NCI-H128 (cell line): Measurements from ENCODE around the gene CCR3.

Experiments
- DNase-seq: peaks from one replicate; lab custom pipeline; 2025; ENCODE audit not compliant: unreplicated experiment; lab: John Stamatoyannopoulos, UW

The CCR3 gene

DNA sequence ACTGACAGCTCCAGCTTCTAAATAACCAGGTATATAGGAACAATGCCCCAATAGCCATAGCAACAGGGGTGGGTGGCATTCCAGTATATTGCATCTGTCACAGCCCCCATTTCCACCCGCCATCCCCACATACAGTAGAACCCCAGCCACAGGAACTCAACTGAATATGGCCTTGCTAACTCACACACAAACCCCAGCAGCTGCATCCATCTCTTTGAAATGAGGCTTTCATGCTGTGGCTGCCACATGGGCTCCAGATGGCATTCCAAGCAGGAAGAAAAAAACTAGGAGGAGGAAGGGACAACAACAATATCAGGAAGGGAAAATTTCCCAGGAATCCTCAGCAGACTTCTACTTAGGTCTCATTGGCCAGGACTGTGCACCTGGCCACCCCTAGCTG is 54.6 kb downstream of the CCR3 start:
- no peak for DNase-seq

DNA sequence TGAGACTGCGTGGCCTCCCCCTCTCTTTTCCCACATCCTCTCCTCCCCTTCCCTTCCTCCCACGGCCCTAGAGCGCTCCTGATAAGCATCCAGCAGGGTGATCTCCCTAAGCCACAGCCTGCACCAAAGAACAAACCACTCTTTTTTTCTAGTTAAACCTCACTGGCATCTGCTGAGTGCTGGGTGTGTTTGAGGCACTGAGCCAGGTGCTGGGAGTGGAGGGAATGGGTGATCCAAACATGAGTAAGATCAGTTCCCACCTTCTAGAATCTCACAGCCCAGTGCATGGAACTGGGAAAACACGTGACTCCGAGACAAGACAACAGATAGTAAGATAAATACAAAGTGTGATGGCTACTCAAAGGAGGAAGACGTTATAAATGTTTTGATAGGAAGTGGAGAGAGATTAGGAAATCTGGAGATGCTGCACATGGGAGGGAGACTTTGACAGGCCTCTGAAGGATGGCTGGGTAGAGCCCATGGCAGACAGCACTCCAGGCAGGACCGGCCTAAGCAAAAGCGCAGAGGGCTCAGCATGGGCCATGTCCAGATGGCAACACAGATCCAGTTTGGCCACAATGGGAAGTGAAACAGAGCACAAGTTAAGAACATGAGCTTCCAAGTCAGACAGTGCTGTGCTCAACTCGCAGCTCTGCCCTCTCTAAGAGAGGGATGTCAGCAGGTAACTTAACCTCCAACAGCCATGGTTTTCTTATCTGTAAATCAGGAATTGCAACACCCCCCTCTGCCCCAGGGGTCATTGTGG is 55.6 kb downstream of the CCR3 start:
- no peak for DNase-seq

DNA sequence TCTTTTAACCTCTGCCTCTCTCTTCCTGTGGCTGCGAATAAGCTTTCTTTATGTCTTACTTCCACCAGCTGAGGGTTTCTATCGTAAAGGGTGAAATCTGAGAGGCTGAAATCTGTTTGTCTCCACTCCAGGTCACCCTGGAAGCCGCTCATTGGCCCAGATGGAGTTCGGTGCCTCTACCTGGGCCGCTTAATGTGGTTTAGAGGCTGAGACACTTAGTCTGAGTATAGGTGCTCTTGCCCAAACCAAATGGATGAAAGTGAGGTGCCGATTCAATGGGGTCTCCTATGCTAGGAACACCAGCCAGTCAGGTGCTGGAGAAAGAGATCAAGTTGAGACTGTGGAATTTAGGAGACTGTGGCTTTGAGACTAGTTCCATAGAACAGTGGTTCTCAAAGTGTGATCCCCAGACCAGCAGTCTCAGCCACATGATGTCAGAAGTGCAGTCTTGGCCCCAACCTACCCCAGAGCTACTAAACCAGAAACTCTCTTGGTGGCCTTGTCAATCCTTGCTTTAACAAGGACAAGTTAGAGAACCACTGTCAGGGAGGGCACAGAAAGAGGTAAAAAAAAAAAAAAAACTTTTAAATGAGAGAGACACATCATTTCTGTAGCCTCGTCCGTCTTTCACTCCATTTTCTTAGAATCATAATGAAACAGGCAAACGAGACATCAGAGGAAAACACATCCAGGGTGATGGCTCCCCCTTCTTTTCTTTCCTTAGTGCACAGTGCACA is 56.8 kb downstream of the CCR3 start:
- DNase-seq, result no peak

DNA sequence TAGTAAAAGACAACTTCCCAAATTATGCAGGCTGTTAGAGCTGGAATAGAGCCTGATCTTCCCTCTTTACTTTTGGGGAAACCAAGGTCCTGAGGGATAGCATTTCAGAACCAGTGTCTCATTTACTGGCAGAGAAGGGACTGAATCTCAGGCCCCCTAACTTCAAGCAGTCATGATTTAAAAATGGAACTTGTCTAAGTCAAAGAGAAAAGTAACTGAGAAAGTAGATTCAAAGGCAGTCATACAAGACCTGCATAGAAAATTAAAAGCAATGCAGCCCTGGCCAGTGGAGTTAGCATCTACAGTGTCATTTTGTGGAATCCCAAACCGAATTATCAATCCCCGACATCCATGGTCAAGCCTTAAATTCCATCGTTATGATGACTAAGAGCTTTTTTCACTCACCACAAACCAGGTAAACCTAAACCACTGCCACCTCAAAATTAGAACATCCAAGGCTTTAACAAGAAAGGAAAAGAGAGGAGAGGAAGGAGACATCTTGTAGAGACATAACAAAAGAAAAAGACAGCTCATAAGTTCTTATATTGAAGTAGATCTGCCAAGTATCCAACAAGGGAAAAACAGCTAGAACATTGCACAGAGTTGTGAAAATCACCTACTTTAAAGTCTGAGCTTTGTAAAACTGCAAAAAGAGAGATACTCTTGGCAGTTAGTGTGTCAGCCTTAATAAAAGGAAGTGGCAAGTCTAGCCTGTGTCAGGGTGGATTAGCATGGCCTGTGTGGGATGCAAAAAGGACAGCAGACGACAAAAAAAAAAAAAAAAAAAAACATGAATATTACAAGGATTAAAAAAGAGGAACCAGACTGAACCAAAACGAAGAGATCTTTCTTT is 57.6 kb downstream of the CCR3 start:
- DNase-seq, result no peak

DNA sequence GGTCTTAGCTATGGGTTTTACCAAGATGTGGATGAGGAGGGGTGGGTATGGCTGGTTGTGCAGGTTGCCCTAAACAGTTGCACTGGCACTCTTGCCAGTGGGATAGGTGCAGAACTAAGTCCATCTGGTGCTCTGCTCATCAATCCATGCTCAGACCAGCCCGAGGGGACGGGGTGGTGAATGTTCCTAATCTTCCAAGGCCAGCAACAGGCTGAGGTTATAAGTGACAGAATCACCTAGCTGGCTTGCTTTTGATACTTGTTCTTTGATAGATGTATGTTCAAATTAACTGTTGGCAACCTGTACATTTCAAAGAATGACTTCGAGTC is 58.2 kb downstream of the CCR3 start:
- no peak for DNase-seq

DNA sequence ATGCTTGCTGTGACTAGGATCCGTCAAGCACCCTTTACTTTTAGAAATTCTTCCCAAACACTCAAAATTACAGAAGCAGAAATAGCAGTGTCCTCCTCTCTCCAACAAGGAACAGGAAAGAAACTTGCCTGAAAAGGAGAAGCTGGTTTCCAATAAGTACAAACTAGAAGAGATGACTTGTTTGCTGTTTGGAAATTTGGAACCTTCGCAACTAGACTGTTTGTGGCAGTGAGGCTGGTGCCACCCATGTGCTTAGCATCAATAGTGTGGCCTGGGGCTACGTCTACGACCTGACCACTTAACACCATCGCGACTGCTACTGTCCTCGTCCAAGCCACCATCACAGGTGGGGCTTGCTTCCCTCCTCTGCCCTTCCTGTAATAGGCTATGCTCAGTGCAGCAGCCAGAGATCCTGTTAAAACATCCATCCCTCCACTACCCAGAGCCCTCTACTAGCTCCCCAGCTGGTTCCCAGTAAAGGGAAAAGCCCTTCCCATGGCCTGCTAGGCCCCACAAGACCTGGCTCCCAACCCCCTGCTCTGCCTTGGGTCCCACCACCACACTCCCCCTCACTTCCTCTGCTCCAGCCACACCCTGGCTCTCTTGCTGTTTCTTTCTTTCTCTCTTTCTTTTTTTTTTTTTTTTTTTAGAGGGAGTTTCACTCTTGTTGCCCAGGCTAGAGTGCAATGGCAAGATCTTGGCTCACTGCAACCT is 59.0 kb downstream of the CCR3 start:
- no peak for DNase-seq

DNA sequence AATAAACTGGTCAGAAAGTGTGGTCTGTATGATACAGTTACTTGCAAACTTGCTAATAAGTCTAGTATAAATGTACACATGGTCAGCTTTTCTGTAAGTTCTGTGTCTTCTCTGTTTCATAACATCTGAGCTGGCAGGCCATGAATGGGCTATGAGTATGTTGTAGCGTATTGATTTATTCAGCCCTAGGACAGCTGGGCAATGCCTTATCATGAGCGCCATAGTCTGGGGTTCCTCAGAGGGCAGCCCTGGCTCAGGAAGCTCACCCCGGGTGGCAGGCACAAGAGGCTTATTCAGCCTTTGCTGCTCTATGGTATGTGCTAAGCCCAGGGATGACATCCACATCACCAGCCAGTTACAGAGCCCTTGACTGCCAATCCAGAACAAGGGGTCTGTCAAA is 61.0 kb downstream of the CCR3 start:
- DNase-seq, result no peak

DNA sequence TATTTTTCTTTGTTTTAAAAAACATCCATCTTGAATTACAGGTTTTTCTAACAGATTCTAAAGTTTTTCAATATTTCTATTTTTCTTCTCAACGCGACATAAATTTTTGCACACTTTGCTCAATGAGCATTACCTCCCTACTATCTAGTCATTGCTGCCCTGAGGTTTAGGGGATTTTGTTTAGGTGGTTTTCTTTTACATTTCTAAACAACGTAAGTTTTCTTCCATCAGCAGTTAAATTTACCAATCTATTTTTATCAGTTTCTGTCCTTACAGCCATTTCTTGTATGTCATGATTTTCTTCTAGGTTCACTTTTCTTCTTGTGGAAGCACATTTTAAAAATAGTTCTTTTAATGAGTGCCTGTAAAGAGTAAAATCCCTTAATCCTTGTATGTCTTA is 62.5 kb downstream of the CCR3 start:
- DNase-seq, result no peak

DNA sequence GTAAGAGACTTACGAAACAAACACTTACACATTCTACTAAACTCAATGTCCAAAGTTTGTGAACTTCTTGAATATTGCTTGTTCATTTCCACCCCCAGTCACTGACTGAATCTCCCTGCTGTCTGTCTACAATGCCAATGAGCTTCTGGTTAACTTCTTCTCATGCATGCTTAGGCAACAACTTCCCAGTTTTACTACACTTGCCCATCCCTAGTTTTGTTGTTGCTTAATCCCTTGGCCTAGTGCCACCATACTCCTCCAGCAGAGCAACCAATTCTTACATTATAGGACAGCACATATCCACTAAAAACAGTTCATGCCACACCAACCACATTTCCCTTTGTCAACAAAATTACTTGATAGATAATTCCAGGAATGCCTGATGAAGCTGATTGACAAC is 70.7 kb downstream of the CCR3 start:
- DNase-seq, result no peak

DNA sequence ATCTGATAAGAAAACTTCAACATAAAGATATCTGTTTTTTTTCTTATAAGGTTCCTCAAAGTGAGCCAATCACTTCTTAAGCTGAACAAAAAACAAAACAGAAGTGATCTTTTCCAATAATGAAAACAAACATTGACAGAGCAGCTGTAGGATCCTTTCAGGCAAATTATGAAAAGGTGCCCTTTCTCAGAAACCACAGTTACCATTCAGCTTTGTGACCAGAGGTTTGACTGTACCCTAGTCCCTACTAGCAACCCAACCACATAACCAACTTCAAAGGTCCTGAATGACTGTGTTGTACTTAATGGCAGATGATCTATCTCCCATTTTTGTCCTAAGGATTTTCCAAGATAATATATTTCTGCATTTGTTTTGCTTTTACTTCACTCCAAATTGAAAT is 72.3 kb downstream of the CCR3 start:
- DNase-seq, result no peak

DNA sequence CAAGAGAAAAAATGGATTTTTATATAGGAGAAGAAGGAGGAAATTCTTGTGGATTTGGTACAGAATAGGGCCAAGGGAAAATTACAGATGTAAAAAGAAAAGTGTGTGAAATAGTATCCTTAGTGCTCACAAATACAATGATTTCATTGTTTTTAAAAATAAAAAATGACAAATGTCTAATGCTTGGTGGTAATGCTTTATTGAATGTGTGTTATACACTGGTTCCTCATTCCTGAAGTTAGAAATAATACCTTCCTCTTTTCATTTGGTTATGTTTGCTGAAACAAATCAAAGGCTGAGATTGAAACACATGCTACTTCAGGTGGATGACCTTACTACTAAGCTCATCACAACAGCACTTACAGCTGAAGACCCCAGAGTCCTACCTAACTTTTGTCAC is 73.9 kb downstream of the CCR3 start:
- DNase-seq, result no peak
